Lung microvascular endothelial cell (primary cell): ENCODE data around the gene BEND4. TPM values are rescaled to one million over a fixed set of nuclear protein-coding genes. Genes with fewer than 3 reads are reported as not detected.
A peak's percentile ranks its signal among the peaks of the same experiment; 100 is the strongest.
"Not testable (repeated sequence)": the region's sequence is repeated elsewhere in the genome, so short reads cannot be mapped to it uniquely, and the experiment has no call there.

ENCODE experiments used
- DNase-seq, 2 donors: peaks; one replicate each; pipeline versions ENCODE4 v3.0.0 to v3.0.0-alpha.2; 2010; ENCODE audit warnings: low read depth in 2 of 2
- total RNA-seq: library from RNA; depleted of rRNA; stranded (reverse); fragments of >200 nt; gene quantifications from 2 replicates; pipeline ENCODE4 v1.2.1, GENCODE V29; 2014

Gene BEND4
- under 0.01 and 0.20 TPM in 2 replicates for total RNA-seq

- DNase-seq = no peak
Measured at GRCh38 chr4:42152507-42153504, at the start of gene BEND4. Gene BEND4 (minus strand): TSS chr4:42152655. CDS start chr4:42152143, 512 bp downstream.

DNA sequence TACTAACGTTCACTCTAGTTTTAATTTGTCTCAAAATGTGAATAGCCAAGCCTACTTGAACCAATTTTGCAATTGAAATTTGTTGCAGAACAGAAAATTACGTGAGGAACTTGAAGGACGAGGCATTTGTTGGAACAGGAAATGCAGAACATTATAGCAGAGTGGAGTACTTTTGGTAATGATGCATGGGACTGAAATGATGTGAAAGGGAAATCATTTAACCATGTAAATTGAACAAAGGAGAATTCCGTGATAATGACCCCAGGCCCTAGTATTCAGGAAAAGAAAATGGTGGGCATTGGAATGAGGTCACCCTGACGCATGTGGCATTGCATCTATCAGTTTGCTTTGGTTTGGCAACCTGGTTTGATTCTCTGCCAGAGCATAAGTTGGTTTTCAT lies 44.9 kb upstream of the BEND4 start:
- no peak for DNase-seq

DNA sequence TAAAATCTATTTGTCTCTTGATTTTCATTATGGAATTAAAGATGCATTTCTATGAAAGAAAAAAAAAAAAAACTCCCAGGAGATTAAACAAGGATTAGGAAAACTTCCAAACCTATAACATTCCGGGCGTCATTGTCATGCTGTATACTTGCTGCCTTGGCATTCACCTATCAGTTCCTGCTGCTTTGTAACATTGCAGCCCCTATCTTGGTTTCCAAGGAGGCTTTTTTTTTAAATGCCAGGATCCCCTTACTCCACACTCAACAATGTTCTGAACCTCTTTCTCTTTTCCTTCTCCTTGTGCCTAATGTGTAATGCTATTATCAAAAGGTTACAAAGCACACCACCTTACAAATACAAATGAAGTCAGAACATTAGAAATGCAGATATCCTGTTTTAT lies 20.5 kb upstream of the BEND4 start:
- DNase-seq = no peak

GRCh38 chr4:42172128-42172790 lies 19.8 kb upstream of the BEND4 start:
- no peak for DNase-seq

DNA sequence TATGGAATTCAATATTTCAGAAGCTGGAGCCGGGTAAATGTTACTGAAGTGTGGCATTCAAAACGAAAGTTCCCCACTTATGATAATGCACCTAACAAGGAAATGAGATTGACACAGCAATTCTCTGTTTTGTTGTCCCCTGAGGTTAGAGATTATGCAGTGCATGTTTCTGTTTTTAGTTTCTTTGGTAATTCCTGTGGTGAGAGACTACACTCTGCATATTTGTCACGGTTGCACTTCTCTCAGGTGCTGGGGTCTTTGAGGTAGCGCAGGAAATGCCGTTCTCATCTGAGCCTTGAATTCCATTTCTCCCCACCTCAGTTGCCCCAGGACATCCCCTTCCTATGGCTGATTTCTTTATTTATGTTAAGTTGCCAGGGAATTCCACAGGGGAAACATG lies 15.3 kb upstream of the BEND4 start:
- no peak for DNase-seq

DNA sequence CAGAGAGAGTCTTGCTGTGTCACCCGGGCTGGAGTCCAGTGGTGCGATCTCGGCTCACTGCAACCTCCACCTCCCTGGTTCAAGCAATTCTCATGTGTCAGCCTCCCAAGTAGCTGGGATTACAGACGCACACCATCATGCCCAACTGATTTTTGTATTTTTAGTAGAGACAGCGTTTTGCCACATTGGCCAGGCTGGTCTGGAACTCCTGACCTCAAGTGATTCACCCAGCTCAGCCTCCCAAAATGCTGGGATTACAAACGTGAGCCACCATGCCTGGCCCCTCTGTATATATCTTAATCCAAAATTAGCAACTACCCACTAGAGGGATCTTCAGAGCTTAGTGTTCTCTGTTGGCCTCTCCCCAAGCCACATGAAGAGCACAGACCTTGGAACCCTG lies 13.7 kb upstream of the BEND4 start:
- DNase-seq = not testable (repeated sequence)

DNA sequence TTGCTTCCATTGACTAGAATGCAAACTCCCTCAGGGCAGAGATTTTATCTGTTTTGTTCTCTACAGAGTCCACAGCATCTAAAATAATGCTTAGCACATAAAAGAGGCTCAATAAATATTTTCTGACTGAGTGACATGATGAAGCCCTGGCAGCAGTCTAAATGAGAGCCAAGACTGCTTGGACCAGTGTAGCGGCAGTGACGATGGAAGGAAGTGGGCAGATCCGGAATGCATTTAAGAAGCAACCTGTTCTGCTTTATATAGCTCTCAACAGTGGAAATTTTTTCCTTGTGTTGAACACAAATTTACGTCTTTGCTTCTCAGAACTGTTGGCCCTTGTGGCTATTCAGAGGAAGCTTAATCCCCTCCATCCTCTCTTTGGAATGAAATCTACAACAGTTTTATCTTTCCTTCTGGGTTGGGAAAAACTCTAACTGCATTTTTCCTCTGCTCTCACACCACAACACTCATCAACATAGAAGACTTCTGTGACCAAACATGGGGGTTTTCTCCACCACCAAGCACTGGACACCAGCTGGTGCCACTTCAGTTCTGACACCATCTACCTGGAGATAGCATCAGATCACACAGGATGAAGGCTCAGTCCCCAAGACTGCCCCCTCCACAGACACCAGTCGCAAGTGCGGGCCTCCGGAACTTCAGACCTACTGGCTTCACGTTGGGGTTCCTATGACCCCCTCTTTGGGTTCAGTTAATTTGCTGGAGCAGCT lies 7.0 kb upstream of the BEND4 start:
- no peak for DNase-seq

GRCh38 chr4:42151568-42152506 lies 618 bp downstream of the BEND4 start:
- DNase-seq = peak; percentile 3 to 20

DNA sequence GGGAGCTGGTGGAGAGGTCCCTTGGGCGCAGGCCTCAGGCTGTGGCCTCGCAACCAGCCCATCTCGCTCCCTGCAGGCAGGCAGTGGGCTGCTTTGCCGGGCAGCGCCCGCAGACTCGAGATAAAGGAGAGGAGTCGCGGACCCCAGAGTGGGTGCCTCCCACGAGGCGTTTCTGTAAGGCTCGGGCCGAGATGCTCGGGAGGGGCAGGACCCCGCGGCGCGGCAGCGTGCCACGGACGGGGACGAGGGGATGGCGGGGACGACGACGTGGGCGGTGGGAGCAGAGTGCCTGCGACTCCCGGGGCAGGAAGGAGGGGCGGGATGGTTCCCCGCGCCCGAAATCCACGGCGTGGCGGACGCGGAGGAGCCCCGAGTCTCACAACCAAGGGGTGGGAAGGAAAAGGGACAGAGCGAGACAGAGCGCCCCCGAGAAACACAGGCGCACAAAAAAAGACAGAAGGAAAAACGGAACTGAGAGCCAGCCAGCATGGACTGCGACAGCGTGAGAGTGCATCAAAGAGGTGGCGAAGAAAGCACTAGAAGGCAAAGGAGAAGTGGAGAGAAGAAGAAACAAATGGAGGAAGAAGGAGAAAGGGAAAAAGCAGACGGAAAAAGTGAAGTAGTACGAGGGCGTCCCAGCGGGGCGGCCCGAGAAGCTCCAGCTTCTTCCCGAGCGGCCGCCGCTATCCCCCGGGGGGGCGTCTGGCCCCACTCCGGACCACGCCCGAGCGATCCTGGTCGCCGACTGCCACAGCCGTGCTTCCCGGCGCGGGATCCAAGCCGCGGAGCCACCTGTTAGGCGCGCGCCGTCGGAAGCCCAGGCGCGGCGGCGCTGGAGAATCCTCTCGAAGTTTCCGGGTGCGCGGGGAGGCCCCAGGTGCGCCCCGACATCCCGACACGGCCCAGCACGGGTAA lies 1.5 kb downstream of the BEND4 start:
- DNase-seq = no peak

- no peak for DNase-seq
Measured at GRCh38 chr4:42149004-42149403, 3.5 kb downstream of the BEND4 start.

DNA sequence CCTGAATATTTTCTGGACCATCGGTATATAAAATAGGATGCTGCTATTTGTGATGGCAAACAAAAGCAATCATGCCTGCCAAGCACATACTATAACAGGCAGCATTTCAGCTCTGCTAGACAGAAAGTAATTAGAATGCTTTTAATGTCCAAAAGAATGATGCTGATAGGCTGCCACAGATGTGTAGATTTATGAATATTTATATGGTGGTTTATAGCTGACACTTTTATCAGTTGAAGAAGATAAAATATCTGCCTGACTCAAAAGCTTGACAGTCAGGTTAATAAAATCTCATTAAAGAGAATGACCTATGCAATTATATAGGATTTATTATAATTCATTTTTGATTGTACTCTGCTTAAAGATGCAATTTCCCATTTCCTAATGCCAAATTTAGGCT lies 4.0 kb downstream of the BEND4 start:
- DNase-seq = no peak

DNA sequence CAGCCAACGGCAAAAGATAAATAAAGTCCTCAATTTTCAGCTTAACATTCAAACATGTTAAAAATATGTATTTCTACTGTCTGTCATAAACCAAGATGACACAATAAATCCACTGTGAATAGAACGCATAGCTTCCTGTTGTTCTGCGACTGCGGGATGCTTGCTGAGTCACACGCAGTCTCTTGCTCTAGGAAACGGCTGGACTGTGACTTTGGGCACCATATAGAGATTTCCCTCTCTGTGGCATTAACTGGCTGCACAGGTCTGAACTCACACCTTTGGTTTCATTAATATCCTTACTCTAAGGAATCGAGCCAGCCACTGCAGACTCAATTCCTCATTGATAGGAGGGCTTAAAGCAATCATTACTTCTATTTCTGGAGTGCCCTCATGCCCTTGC lies 8.4 kb downstream of the BEND4 start:
- DNase-seq = peak; percentile 38 to 41

- DNase-seq = peak in 1 of 2 donors; percentile 31
Measured at GRCh38 chr4:42142591-42142990, 9.9 kb downstream of the BEND4 start.

DNA sequence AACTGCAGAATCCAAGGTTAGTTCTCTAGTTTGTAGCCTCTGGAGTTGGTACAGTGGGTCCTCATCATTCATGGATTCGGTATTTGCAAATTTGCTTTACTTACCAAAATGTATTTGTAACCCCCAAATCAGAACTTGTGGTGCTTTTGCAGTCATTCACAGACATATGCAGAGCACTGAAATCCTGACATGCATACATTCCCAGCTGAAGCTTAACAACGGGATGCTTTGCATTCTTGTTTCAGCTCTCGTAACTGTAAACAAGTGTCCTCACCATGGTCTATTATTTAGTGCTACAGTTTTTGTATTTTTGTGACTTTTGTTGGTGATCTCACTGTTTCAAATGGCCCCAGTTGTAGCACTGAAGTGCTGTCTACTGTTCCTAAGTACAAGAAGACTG lies 16.1 kb downstream of the BEND4 start:
- no peak for DNase-seq

GRCh38 chr4:42133006-42133405 lies 19.4 kb downstream of the BEND4 start:
- DNase-seq = no peak

- no peak for DNase-seq
Measured at GRCh38 chr4:42132099-42132498, 20.4 kb downstream of the BEND4 start.

DNA sequence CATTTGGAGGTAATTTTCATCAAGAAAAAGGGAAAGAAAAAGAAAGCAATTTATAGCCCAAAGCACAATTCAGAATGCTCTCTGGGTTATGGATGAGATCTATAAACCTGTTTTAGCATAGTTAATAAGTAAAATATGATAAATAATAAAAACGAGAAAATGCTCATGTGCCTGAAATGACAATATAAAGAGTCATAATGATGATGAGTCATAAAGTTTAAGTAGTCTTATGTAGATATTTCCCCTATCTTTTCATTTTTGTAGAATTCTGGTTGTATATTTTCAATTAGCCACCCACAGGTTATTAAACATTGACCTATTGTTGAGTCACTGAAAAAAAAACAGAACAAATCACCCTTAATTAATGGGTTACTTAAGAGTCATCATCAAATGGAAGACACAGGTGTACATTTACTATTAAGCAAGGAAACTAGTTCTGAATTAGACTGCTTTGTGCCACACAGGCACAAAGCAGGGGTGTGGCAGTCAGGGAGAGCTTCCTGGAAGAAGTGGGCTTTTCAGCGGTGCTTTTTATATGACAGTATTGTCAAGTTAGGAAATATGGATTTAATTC lies 29.3 kb downstream of the BEND4 start:
- DNase-seq = no peak

DNA sequence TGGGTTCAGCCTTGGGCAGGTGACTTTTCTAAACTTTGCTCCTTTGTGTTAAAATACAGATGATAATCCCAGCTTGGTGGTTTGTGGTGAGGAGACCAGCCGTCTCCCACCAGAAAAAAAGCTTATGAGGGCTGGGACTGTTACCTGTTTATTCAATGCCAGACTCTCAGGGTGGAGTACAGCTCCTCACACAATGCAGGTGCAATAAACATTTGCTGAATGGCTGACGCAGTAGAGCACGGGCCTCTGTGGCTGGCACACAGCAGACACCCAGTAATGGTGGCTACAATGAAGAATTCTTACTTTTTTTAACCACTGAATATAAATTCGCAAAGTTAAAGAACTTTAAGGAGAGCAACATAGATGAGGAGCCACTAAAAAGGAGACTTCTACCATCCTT lies 30.2 kb downstream of the BEND4 start:
- no peak for DNase-seq

GRCh38 chr4:42119886-42120285 lies 32.6 kb downstream of the BEND4 start:
- DNase-seq = no peak
